Stimulated activated effector memory CD8-positive, alpha-beta T cell treated with anti-CD3 and anti-CD28 coated beads, Interleukin-12 subunit alpha, Interleukin-12 subunit beta, amount 100 ng/mL, for 72 hours (primary cell): ENCODE measurements around the gene SPTLC2.

ENCODE experiments used
- ATAC-seq: fragments of 150-1000 bp; cut with Tn5 transposase; 2 replicates; pipeline ENCODE4 v1.10.0; 2021
- DNase-seq, 2 donors: peaks; one replicate each; pipeline ENCODE4 v3.0.0; 2021 to 2022; ENCODE audit warnings: low spot score in 2 of 2
- H3K27ac Mint-ChIP-seq: one replicate; pipeline ENCODE4 v1.8.0; 2022; ENCODE audit warnings: mild to moderate bottlenecking, mixed read lengths
- H3K36me3 Mint-ChIP-seq: one replicate; pipeline ENCODE4 v1.8.0; 2022; ENCODE audit warnings: mild to moderate bottlenecking, mixed read lengths
- H3K4me1 Mint-ChIP-seq: one replicate; pipeline ENCODE4 v1.8.0; 2022; ENCODE audit warnings: mixed read lengths
- H3K4me3 Mint-ChIP-seq: one replicate; pipeline ENCODE4 v1.8.0; 2022; ENCODE audit warnings: mild to moderate bottlenecking, mixed read lengths
- H3K9me3 Mint-ChIP-seq: one replicate; pipeline ENCODE4 v1.8.0; 2022; ENCODE audit warnings: mixed read lengths

SPTLC2 gene

DNA sequence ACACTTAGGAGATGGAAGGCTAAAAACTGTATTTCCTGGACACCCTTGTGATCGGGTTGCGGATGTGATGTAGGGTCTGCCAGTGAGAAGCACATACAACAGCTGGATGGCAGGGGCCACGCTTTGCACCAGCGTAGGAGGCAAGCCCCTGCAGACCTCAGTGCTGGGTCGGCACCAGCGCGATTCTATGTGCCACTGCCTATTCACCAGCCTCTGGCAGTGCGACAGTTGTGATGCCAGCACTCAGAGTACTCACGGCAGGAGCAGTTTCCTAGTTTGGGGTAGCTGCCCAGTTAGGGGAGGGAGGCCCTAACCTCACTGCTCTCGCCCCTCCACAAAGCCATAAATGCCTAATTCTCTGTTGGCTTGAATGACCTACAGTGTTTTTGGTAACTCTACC, 31.6 kb downstream of the SPTLC2 start:
- peaks cover 7% of the 10 kb centered on the region for H3K36me3 Mint-ChIP-seq
- no peak overlapping the region for H3K4me3 Mint-ChIP-seq
- no peak for ATAC-seq
- H3K9me3 Mint-ChIP-seq, result no peaks in the 10 kb centered on the region
- no peak for DNase-seq
- no peak overlapping the region for H3K27ac Mint-ChIP-seq
- H3K4me1 Mint-ChIP-seq, result peaks cover 34% of the 10 kb centered on the region

DNA sequence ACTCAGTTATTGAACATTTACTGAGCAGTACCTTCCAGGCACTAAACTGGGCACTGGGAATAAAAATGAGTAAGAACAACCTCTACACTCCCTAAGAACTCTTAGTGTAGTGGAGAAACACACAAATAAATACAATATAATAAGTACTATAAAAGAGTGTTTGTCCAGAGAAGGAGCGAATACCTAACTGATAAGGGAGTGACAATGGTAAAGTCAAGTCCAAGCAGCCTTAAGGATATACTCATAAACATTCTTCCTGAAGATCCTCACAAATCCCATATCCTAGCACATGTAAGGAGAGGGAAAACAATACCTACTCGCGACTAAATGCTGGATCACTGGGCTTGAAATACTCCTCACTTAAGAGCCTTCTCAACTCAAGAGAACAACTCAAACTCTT, 32.8 kb downstream of the SPTLC2 start:
- ATAC-seq, result no peak
- H3K4me1 Mint-ChIP-seq, result peaks cover 35% of the 10 kb centered on the region

DNA sequence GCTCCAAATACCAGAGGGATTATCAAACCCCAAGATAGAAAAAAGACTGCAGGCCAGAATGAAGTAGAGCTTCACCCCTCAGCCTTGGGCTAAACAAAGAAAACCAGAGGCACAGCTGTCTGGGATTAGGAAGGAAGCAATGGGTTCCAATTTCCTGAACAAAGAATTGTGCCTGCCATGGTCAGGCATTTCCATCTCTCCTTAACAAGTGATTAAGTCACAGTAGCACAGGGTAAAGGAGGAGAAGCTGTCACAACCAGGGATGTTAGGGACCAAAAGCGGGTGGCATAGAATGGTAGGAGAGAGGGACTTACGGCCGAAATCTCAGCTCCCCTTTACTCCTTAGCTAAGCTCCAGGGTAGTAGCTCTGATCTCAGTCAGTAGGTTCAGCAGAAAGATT, 33.9 kb downstream of the SPTLC2 start:
- no peak overlapping the region for H3K4me3 Mint-ChIP-seq
- H3K27ac Mint-ChIP-seq, result no peak overlapping the region
- no peak for DNase-seq
- peaks cover 19% of the 10 kb centered on the region for H3K36me3 Mint-ChIP-seq
- peaks cover 28% of the 10 kb centered on the region for H3K4me1 Mint-ChIP-seq
- no peak for ATAC-seq
- no peaks in the 10 kb centered on the region for H3K9me3 Mint-ChIP-seq

More for the DNA sequence above, 32.8 kb downstream of the SPTLC2 start:
- no peak for DNase-seq
- Mint-ChIP-seq H3K36me3 (peaks cover 8% of the 10 kb centered on the region), H3K9me3 (no peaks in the 10 kb centered on the region), H3K4me3 (no peak overlapping the region), H3K27ac (no peak overlapping the region)

DNA sequence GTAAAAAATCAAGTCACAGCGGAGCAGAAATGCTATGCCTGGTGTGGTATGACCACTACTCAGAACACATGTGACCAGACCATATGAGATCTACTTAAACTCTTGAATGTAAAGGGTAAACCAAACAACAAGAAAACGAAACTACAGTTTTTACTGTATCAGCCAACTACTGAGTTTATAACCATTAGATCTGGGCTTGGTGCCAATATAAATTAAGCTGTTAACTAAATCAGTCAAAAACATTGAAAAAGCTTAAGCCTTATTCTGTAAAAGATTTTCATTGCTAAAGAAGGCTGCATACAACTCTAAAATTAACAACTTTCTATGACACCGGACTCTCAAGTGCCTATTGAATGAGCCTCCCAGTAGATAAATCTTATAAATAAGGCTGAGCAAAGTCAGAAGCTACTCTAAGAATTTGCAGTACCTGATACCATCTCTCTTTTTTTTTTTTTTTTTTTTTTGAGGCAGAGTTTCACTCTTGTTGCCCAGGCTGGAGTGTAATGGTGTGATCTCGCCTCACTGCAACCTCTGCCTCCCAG, 35.4 kb downstream of the SPTLC2 start:
- ATAC-seq, result peak; percentile 99
- Mint-ChIP-seq H3K36me3 (peaks cover 19% of the 10 kb centered on the region), H3K27ac (no peak overlapping the region), H3K4me3 (peak overlapping the region; percentile 55), H3K9me3 (no peaks in the 10 kb centered on the region), H3K4me1 (peaks cover 23% of the 10 kb centered on the region)
- DNase-seq, result no peak

DNA sequence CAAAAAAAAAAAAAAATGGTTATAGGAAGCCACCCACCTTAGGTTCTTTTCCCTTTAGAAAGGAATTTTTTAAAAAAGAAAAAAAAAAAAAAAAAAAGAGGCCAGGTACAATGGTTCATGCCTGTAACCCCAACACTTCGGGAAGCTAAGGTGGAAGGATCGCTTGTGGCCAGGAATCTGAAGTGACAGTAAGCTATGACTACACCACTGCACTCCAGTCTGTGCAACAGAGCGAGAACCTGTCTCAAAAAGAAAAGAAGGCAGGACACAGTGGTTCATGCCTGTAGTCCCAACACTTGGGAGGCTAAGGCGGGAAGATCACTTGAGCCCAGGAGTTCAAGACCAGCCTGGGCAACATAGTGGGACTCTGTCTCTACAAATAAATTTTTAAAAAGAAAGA, 36.0 kb downstream of the SPTLC2 start:
- Mint-ChIP-seq H3K36me3 (peaks cover 23% of the 10 kb centered on the region), H3K4me3 (peak overlapping the region; percentile 55), H3K4me1 (peaks cover 23% of the 10 kb centered on the region), H3K9me3 (no peaks in the 10 kb centered on the region), H3K27ac (no peak overlapping the region)
- DNase-seq (no peak), ATAC-seq (no peak)

DNA sequence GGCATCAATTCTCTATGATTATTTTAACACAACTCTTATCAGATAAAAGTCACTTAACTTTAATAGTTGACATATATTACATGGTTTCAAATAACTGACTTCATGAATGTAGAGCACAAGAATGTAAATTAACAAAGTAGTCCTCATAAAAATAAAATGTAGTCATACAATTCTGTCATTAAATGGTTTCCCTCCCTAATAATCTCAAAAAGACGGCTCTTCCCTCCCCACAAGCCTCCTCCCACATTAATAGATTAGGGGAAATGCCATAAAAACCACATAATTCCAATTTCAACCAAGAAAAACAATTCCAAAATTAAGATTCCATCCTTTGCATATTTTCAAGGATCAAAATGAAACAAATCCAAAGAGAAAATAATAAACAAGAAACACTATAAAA, 36.7 kb downstream of the SPTLC2 start:
- peaks cover 25% of the 10 kb centered on the region for H3K36me3 Mint-ChIP-seq
- H3K27ac Mint-ChIP-seq, result no peak overlapping the region
- no peak overlapping the region for H3K4me3 Mint-ChIP-seq
- no peak for ATAC-seq
- H3K4me1 Mint-ChIP-seq, result peaks cover 22% of the 10 kb centered on the region
- H3K9me3 Mint-ChIP-seq, result no peaks in the 10 kb centered on the region
- no peak for DNase-seq

DNA sequence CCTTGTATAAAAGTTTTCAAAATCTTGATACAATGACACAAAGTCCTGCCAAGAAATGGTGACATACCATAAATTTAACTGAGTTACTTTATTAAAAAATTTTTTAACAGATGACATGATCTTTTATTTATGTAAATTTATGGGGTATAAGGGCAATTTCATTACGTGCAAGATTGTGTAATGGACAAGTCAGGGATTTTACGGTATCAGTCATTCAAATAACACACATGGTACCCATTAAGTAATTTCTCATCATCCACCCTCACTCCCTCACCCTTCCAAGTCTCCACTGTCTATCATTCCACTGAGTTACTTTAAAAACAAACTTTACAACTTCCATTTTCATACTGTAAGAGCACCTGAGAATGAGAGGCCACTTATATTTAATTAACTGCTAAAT, 37.4 kb downstream of the SPTLC2 start:
- no peak overlapping the region for H3K27ac Mint-ChIP-seq
- no peak for DNase-seq
- ATAC-seq, result no peak
- no peaks in the 10 kb centered on the region for H3K9me3 Mint-ChIP-seq
- peaks cover 25% of the 10 kb centered on the region for H3K36me3 Mint-ChIP-seq
- H3K4me3 Mint-ChIP-seq, result no peak overlapping the region
- H3K4me1 Mint-ChIP-seq, result peaks cover 16% of the 10 kb centered on the region

DNA sequence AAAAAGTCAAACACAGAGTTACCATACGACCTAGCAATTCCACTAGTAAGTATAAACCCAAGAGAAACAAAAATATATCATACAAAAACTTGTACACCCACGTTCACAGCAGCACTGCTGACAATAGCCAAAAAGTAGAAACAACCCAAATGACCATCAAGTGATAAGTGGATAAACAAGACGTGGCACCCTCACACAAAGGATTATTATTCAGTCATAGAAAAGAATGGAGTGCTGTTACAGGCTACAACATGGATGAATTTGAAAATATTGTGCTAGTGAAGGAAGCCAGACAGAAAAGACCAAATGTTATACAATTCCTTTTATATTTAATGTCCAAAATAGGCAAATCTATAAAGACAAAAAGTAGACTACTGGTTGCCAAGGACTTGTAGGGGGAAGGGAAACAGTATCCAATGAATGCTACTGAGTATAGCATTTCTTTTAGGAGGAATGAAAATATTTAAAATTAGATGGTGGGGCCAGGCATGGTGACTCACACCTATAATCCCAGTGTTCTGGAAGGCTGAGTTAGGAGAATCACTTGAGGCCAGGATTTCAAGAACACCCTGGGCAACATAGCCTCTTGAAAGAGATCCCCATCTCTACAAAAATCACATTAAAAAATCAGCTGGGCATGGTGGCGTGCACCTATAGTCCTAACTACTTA, 41.9 kb downstream of the SPTLC2 start:
- ATAC-seq (no peak), DNase-seq (no peak)
- Mint-ChIP-seq H3K4me3 (no peak overlapping the region), H3K27ac (no peak overlapping the region), H3K4me1 (peaks cover 15% of the 10 kb centered on the region), H3K36me3 (peaks cover 37% of the 10 kb centered on the region), H3K9me3 (no peaks in the 10 kb centered on the region)

DNA sequence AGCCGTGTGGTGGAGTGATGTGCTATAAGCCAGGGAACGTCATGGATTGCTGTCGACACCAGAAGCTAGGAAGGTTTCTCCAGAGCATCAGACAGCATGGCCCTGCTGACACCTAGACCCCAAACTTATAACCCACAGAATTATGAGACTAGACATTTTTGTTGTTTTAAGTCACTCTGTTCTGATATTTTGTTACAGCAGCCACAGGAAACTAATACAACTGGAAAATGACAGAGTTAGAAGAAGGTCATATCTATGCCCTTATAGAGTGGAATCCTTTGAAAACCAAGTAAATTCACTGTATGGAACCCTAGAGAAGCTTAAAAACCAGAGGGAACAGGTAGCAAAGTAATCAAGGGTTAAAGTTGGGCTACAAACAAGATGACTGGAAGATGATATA, 42.5 kb downstream of the SPTLC2 start:
- Mint-ChIP-seq H3K27ac (no peak overlapping the region), H3K4me3 (no peak overlapping the region), H3K9me3 (no peaks in the 10 kb centered on the region), H3K36me3 (peaks cover 43% of the 10 kb centered on the region), H3K4me1 (peaks cover 11% of the 10 kb centered on the region)
- ATAC-seq (no peak), DNase-seq (no peak)

DNA sequence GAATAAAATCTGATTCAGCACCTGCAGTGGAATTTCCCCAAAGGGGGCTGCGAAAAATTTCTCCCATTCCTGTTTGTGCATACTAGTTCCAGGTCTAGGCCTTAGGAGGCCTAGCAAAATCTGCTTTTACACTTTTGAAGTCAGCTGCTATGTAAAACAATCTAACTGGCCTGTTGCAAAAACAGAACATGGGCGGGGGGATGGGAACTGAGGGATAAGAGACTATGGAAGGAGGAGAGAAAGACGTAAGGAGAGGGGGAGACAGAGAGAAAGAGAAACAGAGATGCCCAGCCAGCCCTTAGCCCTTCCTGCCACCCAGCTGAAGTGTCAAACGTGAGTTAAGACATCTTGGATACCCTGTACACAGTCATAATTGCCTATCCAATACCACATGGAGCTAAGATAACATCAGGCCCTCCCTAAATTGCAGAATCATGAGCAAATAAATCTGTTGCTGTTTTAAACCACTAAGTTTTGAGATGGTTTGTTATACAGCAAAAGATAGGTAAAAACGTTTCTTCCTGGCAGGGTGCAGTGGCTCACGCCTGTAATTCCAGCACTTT, 45.6 kb downstream of the SPTLC2 start:
- peak; percentile 60 for ATAC-seq
- H3K36me3 Mint-ChIP-seq, result peaks cover 51% of the 10 kb centered on the region
- DNase-seq, result no peak
- no peak overlapping the region for H3K27ac Mint-ChIP-seq
- H3K4me3 Mint-ChIP-seq, result no peak overlapping the region
- H3K4me1 Mint-ChIP-seq, result peaks cover 11% of the 10 kb centered on the region
- no peaks in the 10 kb centered on the region for H3K9me3 Mint-ChIP-seq

DNA sequence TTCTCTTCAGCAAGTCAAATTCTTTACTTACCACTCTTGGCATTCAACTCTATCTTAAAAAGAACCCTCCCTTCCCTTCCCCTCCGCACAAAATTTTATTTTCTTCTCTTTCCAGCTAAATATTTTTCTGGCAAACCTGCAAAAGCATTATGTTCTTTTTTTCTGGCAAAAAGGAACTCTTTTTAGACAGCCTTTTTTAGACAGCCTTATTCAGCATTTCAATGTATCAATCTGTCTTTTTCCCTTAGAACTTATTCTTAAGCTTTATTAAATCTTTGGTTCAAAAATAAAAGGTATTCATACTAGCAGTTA, 50.5 kb downstream of the SPTLC2 start:
- no peak overlapping the region for H3K27ac Mint-ChIP-seq
- H3K4me1 Mint-ChIP-seq, result peaks cover 12% of the 10 kb centered on the region
- H3K36me3 Mint-ChIP-seq, result peaks cover 71% of the 10 kb centered on the region
- no peak for ATAC-seq
- no peak for DNase-seq
- H3K4me3 Mint-ChIP-seq, result no peak overlapping the region
- no peaks in the 10 kb centered on the region for H3K9me3 Mint-ChIP-seq

DNA sequence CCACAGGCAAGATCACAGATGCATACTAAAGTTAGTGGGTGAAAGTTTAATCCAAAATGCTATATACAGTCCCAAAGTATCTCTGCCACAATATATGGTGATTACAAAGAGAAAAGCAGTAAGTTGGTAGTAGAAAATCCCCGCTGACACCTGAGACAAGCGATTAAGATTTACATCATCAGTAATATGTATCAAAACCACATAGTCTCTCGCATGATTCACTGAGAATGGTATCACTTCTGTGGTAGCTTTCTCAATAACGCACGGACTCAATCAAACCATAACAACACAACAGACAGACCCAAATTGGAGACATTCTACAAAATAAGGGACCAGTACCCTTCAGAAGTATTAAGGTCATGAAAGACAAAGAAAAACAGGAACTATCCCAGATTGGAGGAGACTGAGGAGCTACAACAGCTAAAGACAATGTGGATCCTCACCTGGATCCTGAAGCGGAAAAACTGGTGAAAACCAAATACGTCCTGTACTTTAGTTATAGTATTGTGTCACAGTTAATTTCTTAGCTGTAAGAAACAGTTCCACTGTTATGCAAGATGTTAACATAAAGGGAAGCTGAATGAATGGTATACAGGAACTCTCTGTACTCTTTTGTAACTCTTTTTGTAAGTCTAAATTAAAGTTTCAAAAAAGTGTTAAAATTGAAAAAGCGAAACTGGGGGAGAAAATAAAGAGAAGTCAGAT, 51.0 kb downstream of the SPTLC2 start:
- H3K9me3 Mint-ChIP-seq, result no peaks in the 10 kb centered on the region
- H3K4me1 Mint-ChIP-seq, result peaks cover 7% of the 10 kb centered on the region
- DNase-seq (no peak), ATAC-seq (peak; percentile 93)
- no peak overlapping the region for H3K4me3 Mint-ChIP-seq
- peak overlapping the region; percentile 3 for H3K27ac Mint-ChIP-seq
- H3K36me3 Mint-ChIP-seq, result peaks cover 75% of the 10 kb centered on the region

DNA sequence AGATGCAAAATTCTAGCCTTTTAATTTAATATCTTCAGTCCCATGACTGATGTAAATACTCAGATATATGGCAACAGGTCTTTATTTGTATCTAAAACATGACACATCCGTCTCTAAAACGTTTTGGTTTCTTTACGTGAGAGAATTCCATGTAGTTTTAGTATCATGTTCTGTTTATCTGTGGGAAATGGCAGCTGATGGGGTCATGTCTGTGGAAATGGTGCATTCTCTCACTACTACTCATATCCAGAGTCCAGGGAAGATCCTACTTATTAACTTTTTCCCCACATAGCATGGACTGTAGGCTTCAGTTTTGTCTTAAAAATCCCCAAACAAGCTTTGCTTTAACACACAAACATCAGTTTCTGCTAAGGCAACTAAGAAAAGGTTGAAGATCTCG, 53.8 kb downstream of the SPTLC2 start:
- H3K27ac Mint-ChIP-seq, result peak overlapping the region; percentile 45
- H3K36me3 Mint-ChIP-seq, result peaks cover 75% of the 10 kb centered on the region
- H3K4me1 Mint-ChIP-seq, result peaks cover 7% of the 10 kb centered on the region
- ATAC-seq (no peak), DNase-seq (no peak)
- H3K9me3 Mint-ChIP-seq, result no peaks in the 10 kb centered on the region
- no peak overlapping the region for H3K4me3 Mint-ChIP-seq

DNA sequence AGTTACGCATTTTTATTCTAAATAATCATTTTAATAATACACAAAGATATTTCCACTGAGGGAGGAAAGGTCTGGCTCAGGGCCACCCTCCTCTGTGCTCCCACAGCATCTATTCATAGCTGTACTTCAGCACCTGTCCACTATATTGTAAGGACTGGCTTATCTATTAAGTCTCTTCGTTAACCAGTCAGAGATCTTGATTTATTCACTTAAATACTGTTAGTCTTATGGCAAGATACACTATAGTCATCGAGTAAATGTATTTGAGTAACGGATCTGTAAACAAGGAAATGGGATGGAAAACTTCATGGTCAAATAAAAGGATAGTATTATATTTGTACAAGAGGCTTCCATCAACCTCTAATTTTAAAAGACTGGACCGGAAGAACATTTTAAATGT, 54.6 kb downstream of the SPTLC2 start:
- H3K4me3 Mint-ChIP-seq, result no peak overlapping the region
- H3K27ac Mint-ChIP-seq, result no peak overlapping the region
- DNase-seq, result no peak
- ATAC-seq, result no peak
- H3K9me3 Mint-ChIP-seq, result no peaks in the 10 kb centered on the region
- peaks cover 7% of the 10 kb centered on the region for H3K4me1 Mint-ChIP-seq
- H3K36me3 Mint-ChIP-seq, result peaks cover 75% of the 10 kb centered on the region

DNA sequence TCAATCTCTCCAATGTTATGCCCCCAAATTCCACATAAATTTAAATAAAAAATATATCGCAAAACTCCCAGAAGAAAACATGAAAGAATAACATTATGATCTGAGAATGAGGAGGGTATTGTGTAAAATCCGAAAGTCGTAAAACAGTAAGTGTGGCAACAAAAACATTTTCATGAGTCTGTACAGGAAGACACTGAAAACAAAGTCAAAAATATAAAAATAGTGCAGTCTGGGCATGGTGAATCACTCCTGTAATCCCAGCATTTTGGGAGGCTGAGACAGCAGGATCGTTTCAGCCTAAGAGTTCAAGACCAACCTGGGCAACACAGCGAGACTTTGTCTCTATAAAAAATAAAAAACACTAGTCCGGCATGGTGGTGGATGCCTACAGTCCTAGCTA, 57.1 kb downstream of the SPTLC2 start:
- Mint-ChIP-seq H3K4me3 (no peak overlapping the region), H3K27ac (no peak overlapping the region), H3K9me3 (no peaks in the 10 kb centered on the region), H3K36me3 (peaks cover 94% of the 10 kb centered on the region), H3K4me1 (no peaks in the 10 kb centered on the region)
- no peak for ATAC-seq
- no peak for DNase-seq

DNA sequence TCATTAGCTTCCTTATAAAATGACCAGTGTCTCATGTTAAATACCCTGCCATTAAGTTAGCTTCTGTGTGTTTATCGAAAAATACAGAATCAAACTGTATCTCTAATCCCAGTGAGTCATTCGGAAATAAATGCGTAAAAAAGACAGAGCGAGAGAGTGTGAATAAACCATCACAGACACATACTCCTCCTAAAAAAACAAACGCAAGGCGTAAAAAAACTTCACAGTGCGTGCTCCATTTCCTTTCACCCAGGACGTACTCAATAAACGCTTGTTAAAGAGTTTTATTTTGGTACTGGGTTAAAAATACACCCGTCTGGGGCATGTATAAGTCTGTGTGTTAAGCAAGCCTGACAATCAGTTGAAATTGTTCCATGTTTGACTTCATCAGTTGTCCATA, 59.0 kb downstream of the SPTLC2 start:
- Mint-ChIP-seq H3K36me3 (peaks cover 95% of the 10 kb centered on the region), H3K9me3 (no peaks in the 10 kb centered on the region), H3K27ac (no peak overlapping the region), H3K4me3 (no peak overlapping the region), H3K4me1 (no peaks in the 10 kb centered on the region)
- DNase-seq, result no peak
- no peak for ATAC-seq
